ENCODE measurements around the gene TRIM52. TPM values are rescaled to one million over a fixed set of nuclear protein-coding genes. Genes with fewer than 3 reads are reported as not detected.

Gene TRIM52
- total RNA-seq, 1 experiment from 2014 or later: 7.6 TPM

DNA sequence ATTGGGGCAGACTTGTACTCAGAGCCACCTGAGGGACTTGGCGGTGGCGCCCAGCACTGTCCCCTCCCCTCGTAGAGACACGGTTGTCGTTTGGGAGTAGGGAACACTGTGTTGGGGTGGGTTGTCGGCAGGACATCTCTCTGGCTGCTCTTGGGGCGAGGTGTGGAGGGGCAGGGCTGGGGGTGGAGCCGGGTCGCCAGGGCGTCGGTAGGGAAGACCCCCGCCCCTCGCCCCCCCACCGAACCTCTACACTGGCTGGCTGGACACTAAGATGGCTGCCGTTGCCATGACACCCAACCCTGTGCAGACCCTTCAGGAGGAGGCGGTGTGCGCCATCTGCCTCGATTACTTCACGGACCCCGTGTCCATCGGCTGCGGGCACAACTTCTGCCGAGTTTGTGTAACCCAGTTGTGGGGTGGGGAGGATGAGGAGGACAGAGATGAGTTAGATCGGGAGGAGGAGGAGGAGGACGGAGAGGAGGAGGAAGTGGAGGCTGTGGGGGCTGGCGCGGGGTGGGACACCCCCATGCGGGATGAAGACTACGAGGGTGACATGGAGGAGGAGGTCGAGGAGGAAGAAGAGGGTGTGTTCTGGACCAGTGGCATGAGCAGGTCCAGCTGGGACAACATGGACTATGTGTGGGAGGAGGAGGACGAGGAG, 37.1 kb downstream of the TRIM52 start (continued):
- peak; percentile 70 for TF ChIP-seq YY1 (IDR thresholded peaks at IDR 0.05; ENCODE audit: extremely low read depth, insufficient replicate concordance, low read depth, low read length)
- no peak for TF ChIP-seq FOSL1 (IDR thresholded peaks at IDR 0.05; ENCODE audit: low read depth)

DNA sequence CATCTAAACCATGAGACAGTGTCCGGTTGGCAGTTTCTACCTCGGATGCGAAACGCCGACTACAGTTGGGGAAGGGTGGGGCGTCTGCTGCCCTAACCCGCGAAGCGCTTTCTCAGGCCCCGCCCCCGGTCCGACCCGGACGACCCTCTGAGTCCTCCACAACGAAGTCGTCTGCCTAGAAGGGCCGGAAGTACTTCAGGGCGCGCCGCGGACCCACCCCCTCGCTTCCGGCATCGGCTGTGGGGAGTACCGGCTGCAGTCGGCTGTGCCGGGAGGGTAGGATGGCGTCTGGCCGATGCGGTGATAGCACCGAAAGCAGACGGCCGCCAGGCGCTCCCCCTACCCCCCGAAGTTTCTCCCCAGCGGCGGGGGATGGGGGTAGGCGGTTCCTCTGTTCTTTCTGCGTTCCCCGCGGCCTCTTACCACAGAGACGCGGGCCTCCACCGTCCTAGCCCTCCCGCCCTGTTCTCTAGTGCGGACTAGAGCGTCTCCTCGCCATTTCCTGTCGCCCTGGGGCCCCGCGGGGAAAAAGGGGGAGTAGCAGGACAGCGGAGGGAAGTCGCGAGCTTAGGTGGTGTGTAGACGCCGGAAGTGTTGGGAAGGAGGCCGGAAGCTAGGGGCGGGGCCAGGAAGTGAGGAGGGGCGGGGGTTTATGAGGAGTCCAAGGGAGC, 37.8 kb downstream of the TRIM52 start, which contains the start of gene TRIM41:
TSS of gene TRIM41 (plus strand) at position 224 of the 671 bp plus-strand sequence. CDS start 719 bp downstream, outside the sequence.
- ChIA-PET POLR2A (interaction anchor here (0.6 to 2.8 kb wide), 13 partner anchors 10 to 50 kb away, joined by 3 to 22 read pairs (median 3); partner anchors contain the start of genes RACK1 and TRIM7), RAD21 (ENCODE audit: low non-redundant PET in 1 of 2, low total read pairs in 2 of 2, uncharacterized antibody in 2 of 2, unreplicated experiment in 2 of 2) (no interaction called here), CTCF (interaction anchor here (0.9 kb wide), 1 partner anchor 35 kb away, joined by 3 read pairs; no protein-coding TSS in a partner anchor)
- H3K36me3 ChIP-seq (ENCODE audit: control insufficient read depth in 1 of 2, insufficient read depth in 2 of 2, low read length in 2 of 2): peaks cover 4 to 6% of the 10 kb centered on the region in 2 experiments; a peak in 2 of 4 replicates
- peak within 1 kb of the TSS; percentile 92 for H3K27ac ChIP-seq (ENCODE audit: low read depth, low read length)
- H3K4me3 ChIP-seq (replicated peaks in 1 of 2; ENCODE audit: low read depth in 1 of 2, low read length in 2 of 2): peak within 1 kb of the TSS; percentile 94 to 100
- ATAC-seq (peak; percentile 68), DNase-seq (ENCODE audit: low read depth, low spot score) (peak; percentile 96)
- BruUV-seq (replicated peaks): no TSS peak
- H3K9me3 ChIP-seq (ENCODE audit: control insufficient read depth in 1 of 2, insufficient read depth in 1 of 2, low read depth in 1 of 2, low read length in 2 of 2): no peaks in the 10 kb centered on the region
- no peaks in the 10 kb centered on the region for H3K27me3 ChIP-seq (ENCODE audit: insufficient read depth, low read length)
- peaks cover 34% of the 10 kb centered on the region for H3K79me2 ChIP-seq (ENCODE audit: insufficient read depth, low read length)
- H4K20me1 ChIP-seq (ENCODE audit: insufficient read depth): no peaks in the 10 kb centered on the region
- H3K4me1 ChIP-seq (ENCODE audit: control insufficient read depth in 1 of 2, insufficient read depth in 2 of 2, low read length in 2 of 2): peaks cover 22 to 43% of the 10 kb centered on the region in 2 experiments
- peak within 1 kb of the TSS; percentile 100 for H3K4me2 ChIP-seq (ENCODE audit: low read length)
- H2AFZ ChIP-seq (ENCODE audit: low read depth, low read length, poor library complexity, severe bottlenecking): peak within 1 kb of the TSS; percentile 79
- intact Hi-C loops (cut with micrococcal nuclease): loop anchor here (1.0 to 5.0 kb wide), 3 partner anchors 16 to 51 kb away; no protein-coding TSS in a partner anchor
- H3K9ac ChIP-seq (ENCODE audit: low read length): peak within 1 kb of the TSS; percentile 88
- H3K9me2 ChIP-seq (ENCODE audit: insufficient read depth): no peaks in the 10 kb centered on the region
- TF ChIP-seq ZBTB33 (IDR thresholded peaks at IDR 0.05; ENCODE audit: extremely low read depth, insufficient replicate concordance, low read length): peak; percentile 40
- TF ChIP-seq EZH2 (IDR thresholded peaks at IDR 0.05): no peak
- no peak for TF ChIP-seq EGR1 (IDR thresholded peaks at IDR 0.05; ENCODE audit: low read depth)
- TF ChIP-seq, protein P1, sequence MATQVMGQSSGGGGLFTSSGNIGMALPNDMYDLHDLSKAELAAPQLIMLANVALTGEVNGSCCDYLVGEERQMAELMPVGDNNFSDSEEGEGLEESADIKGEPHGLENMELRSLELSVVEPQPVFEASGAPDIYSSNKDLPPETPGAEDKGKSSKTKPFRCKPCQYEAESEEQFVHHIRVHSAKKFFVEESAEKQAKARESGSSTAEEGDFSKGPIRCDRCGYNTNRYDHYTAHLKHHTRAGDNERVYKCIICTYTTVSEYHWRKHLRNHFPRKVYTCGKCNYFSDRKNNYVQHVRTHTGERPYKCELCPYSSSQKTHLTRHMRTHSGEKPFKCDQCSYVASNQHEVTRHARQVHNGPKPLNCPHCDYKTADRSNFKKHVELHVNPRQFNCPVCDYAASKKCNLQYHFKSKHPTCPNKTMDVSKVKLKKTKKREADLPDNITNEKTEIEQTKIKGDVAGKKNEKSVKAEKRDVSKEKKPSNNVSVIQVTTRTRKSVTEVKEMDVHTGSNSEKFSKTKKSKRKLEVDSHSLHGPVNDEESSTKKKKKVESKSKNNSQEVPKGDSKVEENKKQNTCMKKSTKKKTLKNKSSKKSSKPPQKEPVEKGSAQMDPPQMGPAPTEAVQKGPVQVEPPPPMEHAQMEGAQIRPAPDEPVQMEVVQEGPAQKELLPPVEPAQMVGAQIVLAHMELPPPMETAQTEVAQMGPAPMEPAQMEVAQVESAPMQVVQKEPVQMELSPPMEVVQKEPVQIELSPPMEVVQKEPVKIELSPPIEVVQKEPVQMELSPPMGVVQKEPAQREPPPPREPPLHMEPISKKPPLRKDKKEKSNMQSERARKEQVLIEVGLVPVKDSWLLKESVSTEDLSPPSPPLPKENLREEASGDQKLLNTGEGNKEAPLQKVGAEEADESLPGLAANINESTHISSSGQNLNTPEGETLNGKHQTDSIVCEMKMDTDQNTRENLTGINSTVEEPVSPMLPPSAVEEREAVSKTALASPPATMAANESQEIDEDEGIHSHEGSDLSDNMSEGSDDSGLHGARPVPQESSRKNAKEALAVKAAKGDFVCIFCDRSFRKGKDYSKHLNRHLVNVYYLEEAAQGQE (IDR thresholded peaks at IDR 0.05; ENCODE audit: low read depth): no peak
- TF ChIP-seq, protein P2, sequence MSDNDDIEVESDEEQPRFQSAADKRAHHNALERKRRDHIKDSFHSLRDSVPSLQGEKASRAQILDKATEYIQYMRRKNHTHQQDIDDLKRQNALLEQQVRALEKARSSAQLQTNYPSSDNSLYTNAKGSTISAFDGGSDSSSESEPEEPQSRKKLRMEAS (IDR thresholded peaks at IDR 0.05): no peak
- TF ChIP-seq JUND (IDR thresholded peaks at IDR 0.05): no peak
- TF ChIP-seq SRF (IDR thresholded peaks at IDR 0.05; ENCODE audit: low read depth): no peak
- TF ChIP-seq TCF7L2 (IDR thresholded peaks at IDR 0.05; ENCODE audit: borderline replicate concordance, extremely low read depth, insufficient read depth, insufficient read length): peak; percentile 80
- TF ChIP-seq SP1 (IDR thresholded peaks at IDR 0.05; ENCODE audit: low read depth): no peak
- TF ChIP-seq CBX3 (IDR thresholded peaks at IDR 0.05; ENCODE audit: low read depth): no peak
- TF ChIP-seq POLR2A (IDR thresholded peaks at IDR 0.05; ENCODE audit: borderline replicate concordance, extremely low read depth, insufficient read depth, insufficient read length): peak; percentile 52
- TF ChIP-seq POLR2AphosphoS5 (IDR thresholded peaks at IDR 0.05; ENCODE audit: low read depth, low read length): peak; percentile 60
- TF ChIP-seq CTCF (IDR thresholded peaks at IDR 0.05 in 2 of 3, conservative IDR thresholded peaks at IDR 0.05 in 1 of 3; ENCODE audit: borderline replicate concordance in 1 of 3, insufficient read depth in 1 of 3, low read depth in 2 of 3, low read length in 2 of 3): 0 out of 6 replicates have a peak, but pooled peaks of 1 of the 3 experiments have one; percentile 8
